Urothelium cell line (cell line): ENCODE data around the gene IFI30.
"Not testable (repeated sequence)": the region's sequence is repeated elsewhere in the genome, so short reads cannot be mapped to it uniquely, and the experiment has no call there.

Experiments
- DNase-seq: peaks from one replicate; pipeline ENCODE4 v3.0.0; 2011; ENCODE audit warnings: low spot score, mixed read lengths
- FAIRE-seq: peaks from 2 replicates; lab custom pipeline; 2011; peaks lifted over from hg19 to GRCh38; lab: Jason Lieb, UNC

Gene IFI30

DNA sequence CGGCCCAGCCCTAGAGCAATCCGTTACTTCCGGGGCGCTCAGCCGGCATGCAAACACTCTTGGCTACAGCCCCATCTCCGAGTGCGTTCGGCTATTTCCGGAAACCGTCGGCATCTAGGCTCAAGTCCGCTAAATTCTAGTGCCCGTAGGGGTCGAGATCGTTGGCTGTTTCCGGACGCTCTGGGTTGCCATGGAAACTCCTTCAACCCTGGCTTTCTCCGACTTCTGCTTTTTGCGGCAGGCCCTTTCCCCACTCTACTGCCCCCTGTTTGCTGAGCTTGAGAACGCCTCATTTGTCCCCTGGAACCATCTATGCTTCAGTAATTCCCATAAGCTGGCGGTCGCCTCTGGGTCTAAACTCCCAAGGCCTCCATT, 21.2 kb upstream of the IFI30 start:
- peak; percentile 20 for FAIRE-seq
- DNase-seq = peak; percentile 92

DNA sequence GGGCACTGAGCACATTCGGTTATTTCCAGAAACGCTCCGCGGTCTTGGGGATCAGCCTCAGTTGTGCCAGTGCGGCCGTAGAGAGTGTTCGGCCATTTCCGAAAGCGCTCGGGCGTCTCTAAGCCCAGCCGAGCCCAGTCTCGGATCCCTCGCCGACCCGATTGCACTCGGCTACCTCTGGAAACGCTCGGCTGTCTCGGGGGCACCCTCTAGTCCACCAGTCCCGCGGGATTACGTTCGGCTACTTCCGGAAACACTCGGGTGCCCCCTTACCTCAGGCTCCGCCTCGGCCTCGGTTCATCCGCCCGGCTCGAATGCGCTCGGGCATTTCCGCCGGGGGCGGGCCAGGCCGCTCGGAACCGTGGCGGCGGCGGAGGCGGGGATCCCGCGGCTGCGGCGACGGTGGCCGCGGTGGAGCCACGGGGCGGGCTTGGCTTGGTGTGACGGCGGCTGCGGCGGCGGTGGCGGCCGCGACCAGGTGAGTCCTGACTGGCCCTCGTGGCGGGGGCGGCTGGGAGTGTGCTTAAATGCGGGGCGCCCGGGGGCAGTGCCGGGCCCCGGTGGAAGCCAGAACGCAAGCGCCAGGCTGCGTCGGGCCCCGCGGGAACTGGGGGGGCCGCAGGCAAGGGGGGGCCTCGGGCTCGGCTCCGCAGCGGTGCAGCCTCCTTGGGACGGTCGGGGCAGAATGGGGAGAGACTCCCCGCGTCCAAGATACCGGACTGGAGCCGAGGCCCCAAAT, 20.6 kb upstream of the IFI30 start, which contains the start of gene PIK3R2:
Gene PIK3R2, plus strand, starts transcription at position 347 of the 739 bp plus-strand sequence. CDS start 2,717 bp downstream, outside the sequence.
- FAIRE-seq (peak; percentile 5), DNase-seq (peak; percentile 96)

DNA sequence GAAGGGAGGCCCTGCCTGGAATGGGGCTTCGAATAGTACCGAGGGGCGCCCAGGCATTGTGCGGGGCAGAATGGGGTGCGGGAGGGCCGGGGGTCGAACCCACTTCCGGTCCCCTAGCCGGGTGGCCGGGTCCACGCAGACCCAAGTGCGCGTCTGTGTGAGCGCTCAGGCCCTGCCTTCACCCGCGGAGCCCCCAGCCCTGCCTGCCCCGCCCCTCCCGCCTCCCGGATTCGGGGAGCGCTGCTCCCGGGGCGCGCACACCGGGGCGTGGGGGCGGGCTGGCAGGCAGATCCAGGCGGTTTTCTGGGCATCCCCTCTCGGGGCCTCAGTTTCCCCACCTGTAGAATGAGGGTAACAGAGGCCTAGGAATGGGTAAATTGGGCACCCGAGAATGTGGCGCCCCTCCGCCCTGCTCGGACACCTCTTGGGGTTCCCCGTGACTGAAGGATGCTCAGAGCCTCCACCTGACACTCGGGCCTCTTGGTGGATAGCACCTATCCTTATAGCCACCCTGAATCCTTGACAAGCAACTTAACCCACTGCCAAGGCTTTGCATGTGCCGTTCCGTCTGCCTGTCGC, 20.0 kb upstream of the IFI30 start:
- FAIRE-seq = no peak
- no peak for DNase-seq

DNA sequence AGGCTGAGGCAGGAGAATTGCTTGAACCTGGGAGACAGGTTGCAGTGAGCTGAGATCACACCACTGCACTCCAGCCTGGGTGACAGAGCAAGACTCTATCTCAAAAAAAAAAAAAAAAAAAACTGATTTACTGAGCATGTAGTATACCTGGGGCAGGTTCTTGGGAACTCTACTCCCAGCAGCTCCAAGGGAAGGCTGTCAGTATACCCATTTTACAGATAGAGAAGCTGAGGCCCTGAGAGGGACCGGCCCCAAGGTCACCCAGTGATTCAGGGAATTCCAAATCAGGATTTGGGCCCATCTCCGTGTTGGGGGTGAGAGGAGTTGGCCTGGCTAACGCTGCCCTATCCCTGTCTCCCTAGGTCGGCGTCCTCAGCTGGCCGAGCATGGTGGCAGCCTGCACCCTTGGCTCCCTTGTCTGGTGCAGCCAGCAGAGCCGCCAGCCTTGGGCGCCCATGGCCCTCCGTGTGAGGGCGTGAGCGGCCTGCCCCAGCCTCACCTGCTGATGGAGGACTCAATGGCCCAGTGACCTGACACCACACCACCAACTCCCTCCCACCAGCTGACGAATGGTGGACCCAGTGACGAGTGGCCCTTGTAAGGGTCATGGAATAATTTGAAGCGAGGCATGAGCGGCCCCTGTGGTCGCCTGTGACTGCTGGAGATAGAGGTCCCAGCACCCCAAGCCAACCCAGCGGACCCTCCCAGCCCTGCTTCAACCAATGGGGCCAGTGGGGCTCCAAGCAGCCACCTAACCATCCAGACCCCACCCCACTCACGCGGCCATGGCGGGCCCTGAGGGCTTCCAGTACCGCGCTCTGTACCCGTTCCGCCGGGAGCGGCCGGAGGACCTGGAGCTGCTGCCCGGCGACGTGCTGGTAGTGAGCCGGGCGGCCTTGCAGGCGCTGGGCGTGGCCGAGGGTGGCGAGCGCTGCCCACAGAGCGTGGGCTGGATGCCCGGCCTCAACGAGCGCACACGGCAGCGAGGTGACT, 18.2 kb upstream of the IFI30 start:
- FAIRE-seq (no peak), DNase-seq (no peak)

DNA sequence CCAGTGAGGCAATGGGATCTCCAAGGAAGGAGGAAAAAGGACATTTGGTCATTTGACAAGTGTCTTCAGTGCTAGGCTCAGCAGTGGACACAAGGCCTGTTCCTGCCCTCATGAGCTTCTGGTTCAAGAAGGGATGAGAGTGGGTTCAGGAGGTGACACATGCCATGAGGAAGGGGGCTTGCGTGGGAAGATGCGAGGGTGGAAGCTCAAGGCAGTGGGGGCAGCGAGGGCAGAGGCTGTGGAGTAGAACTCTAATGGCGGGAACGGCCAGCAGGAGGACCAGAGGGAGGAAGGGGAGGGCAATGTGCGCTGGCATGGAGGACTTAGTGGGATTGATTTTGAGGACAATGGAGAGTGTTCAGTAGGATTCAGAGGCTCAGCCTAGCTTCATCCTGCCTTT, 17.3 kb upstream of the IFI30 start:
- DNase-seq (no peak), FAIRE-seq (no peak)

DNA sequence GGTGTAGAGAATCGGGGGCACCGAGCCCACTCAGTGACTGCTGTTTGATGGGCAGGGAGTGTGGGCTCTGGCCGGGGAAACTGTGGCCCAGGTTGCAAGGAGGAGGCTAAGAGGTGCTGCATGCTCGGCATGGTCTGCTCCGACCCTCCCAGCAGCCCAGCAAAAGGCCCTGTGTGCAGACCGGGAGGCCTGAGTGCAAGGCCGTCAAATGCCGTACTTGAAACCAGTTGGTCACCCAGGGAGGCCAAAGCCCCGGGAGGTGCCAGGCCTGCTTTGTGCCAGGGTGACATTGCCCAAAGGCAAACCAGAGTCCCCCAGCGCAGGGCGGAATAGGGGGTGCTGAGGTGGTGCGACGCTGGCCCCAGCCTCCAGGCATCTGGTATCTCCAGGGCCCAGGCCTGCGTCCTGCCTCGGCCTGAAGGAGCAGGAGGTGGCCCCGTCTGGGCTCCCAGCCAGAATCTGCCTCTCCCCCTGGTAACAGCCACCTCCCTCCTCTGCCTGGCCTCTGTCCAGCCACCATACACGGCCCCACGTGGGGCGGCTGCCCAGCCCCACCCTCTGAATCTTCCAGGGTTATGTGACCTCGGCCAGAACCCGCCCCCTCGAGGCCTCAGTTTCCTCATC, 16.7 kb upstream of the IFI30 start:
- DNase-seq (peak; percentile 85), FAIRE-seq (no peak)

DNA sequence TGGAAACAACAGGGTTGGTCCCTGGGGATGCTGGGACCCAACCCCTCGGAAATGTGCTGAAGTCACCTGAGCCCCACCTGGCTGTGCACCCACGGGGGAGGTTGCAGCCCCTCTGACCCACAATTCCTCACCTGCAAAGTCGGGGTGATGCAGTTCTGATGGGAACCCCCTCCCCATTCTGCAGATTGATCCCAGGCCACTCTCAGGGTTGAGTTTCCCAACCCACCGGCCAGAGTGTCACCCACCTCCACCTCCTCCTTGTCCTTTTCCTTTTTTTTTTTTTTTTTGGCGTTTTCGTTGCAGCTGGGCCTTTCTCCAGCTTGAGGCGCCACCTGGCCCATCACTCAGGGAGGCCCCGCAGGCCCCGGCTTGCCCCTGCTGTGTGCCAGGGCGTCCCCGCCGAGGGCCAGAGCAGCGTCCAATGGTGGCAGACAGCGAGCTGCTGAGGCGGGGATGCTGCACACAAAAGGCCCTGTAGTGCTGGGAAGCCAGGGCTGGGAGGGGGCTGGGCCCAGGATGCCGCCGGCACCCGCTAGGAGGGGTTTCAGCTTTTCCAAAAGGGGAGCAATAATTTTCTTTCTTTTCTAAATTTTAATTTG, 16.0 kb upstream of the IFI30 start:
- no peak for DNase-seq
- FAIRE-seq = no peak

DNA sequence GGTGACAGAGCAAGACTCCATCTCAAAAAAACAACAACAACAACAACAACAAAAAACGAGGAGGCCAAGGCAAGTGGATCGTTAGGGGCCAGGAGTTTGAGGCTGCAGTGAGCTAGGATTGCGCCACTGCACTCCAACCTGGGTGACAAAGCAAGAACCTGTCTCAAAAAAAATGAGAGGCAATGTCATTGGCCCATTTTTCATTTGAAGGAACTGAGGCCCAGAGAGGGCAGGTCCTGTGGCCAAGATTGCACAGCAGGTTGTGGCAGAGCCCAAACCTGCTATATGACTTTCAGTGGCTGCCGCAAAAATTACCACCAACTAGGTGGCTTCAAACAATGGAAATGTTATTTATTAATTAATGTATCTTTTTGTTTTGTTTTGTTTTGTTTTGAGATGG, 15.1 kb upstream of the IFI30 start:
- DNase-seq (no peak), FAIRE-seq (no peak)

DNA sequence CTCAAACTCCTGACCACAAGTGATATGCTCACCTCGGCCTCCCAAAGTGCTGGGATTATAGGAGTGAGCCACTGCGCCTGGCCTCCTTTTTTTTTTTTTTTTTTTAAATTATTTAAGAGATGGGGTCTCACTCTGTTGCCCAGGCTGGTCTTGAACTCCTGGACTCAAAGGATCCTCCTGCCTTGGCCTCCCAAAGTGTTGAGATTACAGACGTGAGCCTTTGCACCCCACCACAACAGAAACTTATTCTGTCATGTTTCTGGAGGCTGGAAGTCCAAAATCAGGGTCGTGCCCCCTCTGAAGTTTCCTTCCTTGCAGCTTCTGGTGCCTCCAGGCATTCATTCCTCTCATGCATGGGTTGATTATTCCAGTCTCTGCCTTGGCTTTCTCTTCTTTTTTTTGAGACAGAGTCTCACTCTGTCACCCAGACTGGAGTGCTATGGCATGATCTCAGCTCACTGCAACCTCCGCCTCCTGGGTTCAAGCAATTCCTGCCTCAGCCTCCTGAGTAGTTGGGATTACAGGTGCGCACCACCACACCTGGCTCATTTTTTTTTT, 14.5 kb upstream of the IFI30 start:
- not testable (repeated sequence) for DNase-seq, FAIRE-seq

DNA sequence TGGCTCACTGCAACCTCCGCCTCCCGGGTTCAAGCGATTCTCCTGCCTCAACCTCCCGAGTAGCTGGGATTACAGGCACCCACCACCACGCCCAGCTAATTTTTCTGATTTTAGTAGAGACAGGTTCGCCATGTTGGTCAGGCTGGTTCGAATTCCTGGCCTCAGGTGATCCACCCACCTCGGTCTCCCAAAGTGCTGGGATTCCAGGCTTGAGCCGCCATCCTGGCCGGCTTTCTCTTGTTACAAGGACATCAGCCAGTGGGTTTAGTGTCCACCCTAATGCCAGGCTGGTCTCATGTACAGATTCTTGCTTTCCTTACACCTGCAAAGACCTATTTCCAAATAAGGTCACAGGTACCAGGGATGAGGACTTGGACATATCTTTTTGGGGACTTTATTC, 13.8 kb upstream of the IFI30 start:
- no peak for FAIRE-seq
- DNase-seq = no peak

DNA sequence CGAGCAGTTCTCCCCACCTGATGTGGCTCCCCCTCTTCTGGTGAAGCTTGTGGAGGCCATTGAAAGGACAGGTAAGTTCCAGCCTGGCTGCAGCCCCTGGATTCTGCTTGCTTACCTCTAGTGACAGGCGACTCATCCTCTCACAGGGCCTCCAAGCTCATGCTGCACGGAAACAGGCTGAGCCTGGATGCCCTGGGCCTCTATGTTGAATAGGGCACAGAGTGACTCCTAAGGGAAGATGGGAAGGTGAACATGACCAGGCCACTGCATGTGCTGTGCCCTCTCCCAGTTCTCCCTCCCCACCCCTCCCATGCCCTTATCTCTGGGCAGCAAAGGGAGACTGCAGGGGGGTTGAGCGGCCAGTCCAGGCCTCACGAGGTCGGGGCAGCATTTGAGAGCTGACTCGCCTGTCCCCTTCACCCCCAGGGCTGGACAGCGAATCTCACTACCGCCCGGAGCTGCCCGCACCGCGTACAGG, 13.1 kb upstream of the IFI30 start:
- FAIRE-seq = no peak
- no peak for DNase-seq

DNA sequence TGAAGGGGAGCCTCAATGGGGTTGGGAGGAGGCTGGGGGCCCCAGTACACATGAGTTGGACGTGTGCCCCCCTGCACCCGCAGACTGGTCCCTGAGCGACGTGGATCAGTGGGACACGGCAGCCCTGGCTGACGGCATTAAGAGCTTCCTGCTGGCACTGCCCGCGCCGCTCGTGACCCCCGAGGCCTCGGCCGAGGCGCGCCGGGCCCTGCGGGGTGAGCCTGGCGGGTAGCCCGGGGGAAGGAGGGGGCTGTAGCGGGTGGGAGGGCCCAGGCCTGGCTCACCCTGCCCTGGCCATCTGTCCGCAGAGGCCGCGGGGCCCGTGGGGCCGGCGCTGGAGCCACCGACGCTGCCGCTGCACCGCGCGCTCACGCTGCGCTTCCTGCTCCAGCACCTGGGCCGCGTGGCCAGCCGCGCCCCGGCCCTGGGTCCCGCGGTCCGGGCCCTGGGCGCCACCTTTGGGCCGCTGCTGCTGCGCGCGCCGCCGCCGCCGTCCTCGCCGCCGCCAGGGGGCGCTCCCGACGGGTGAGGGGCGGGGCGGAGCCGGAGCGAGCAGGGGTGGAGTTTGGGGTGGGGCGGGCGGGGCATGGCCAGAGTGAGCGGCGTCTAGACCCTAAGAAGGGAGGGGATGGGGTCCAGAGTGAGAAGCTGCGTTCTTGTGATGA, 12.5 kb upstream of the IFI30 start:
- FAIRE-seq (no peak), DNase-seq (peak; percentile 80)

DNA sequence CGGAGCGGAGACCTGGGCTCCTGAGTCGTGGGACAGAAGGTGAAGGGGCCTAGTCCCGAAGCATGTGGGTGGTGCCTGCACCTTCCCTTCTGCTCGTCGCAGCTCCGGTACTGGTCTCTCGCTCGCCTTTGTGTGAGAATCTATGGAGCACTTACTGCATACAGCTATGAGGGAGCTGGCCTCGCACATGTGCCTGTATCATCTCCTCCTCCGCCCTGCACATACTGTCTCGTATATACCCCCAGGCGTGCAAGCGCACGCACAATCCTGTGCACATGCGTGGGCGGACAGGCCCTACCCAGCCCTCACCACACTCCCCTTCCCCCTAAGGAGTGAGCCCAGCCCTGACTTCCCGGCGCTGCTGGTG, 12.0 kb upstream of the IFI30 start:
- DNase-seq = no peak
- FAIRE-seq = no peak

DNA sequence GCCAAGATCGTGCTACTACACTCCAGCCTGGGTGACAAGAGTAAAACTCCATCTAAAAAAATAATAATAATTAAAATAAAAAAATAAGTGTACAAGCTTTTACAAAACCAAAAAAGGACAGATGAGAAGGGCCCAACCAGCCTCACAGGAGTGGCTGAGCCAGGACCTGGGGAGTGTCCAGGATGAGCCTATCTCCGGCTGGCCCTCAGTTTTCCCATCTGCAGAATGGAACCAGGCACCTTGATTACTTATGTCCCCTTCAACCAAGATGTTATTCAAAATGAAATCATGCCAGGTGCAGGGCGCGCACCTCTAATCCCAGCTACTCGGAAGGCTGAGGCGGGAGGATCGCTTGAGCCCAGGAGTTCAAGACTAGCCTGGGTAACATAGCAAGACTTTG, 9.5 kb upstream of the IFI30 start:
- DNase-seq (no peak), FAIRE-seq (no peak)

DNA sequence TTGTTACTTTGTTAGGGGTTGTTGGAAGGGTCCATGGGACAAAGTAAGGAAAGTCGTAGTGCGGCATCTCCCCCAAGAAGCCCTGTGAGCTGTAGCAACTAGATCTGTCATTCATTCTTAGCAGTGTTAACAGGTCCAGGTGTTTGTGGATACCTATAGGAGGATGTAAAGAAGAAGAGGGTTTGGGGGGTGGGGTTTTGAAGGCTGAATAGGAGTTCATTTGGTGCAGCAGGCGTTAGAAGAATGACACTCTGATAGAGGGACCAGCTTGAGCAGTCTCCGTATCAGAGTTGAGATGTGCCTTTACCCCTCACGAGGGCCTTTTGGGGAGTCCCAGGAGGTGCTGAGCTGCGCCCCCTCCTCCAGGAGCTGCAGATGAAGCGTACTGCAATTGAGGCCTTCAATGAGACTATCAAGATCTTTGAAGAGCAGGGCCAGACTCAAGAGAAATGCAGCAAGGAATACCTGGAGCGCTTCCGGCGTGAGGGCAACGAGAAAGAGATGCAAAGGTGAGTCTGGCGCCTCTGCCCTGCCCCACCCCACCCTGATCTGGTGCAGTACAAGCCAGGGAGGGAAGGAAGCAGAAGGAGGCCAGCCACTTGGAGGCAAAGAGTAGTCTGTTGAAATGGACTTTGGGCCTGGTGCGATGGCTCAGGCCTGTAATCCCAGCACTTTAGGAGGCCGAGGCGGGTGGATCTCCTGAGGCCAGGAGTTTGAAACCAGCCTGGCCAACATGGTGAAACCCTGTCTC, 7.6 kb upstream of the IFI30 start:
- DNase-seq = no peak
- FAIRE-seq = no peak

DNA sequence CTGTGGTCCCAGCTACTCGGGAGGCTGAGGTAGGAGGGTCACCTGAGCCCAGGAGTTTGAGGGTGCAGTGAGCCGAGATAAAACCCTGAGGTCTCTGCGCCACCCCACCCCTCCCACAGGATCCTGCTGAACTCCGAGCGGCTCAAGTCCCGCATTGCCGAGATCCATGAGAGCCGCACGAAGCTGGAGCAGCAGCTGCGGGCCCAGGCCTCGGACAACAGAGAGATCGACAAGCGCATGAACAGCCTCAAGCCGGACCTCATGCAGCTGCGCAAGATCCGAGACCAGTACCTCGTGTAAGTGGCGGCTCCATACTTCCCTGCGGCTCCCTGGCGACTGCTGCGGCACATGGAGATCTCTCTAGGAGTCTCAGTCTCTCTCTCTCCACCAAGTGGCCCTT, 6.6 kb upstream of the IFI30 start:
- no peak for DNase-seq
- FAIRE-seq = no peak

DNA sequence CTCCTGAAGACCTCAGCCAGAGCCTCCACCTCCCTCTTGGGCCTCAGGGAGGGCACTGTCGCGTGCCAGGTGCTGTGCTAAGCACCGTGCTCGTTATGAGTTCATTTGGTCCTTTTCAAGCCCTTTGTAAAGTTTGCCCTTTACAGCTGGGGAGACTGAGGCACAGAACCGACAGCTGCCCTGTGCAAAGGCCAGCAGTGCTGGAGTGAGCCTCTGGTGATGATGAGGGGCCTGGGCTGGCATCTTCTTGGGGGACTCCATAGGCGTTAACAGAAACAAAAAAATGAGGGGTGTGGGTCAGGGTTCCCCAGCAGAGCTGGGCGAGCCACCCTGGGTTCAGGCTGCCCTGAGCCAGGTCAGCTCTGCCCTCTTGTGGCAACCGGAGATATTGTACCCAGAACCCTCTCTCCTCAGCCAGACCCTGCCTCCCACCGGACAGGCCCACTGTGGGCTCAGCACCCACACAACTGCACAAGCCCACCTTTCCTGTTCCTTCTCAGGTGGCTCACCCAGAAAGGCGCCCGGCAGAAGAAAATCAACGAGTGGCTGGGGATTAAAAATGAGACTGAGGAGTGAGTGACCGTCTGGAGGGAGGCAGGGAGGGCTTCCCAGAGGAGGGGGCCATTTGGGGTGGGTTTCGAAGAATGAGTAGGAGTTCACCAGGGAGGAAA, 5.5 kb upstream of the IFI30 start:
- FAIRE-seq = no peak
- peak; percentile 58 for DNase-seq

DNA sequence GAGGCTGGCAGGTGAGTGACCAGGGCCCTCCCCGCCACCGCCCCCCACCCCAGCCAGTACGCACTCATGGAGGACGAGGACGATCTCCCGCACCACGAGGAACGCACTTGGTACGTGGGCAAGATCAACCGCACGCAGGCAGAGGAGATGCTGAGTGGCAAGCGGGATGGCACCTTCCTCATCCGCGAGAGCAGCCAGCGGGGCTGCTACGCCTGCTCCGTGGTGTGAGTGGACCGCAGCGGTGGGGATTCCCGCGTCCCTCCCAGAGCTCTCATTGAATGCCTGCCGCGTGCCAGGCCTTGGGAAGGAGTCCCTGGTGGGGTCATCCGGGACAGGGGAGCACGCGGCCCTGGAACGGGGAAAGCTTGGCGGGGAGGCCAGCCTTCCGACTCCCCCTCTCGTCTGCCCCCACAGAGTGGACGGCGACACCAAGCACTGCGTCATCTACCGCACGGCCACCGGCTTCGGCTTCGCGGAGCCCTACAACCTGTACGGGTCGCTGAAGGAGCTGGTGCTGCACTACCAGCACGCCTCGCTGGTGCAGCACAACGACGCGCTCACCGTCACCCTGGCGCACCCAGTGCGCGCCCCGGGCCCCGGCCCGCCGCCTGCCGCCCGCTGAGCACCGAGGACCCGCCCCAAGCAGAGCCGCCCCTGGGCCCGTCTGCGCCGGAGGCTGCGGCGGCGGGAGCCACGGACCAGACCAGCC, 4.8 kb upstream of the IFI30 start:
- FAIRE-seq = no peak
- no peak for DNase-seq
